ENCODE results near the gene DDX5. TPM values are rescaled to one million over a fixed set of nuclear protein-coding genes. Genes with fewer than 3 reads are reported as not detected.

DDX5 gene
- total and polyA plus RNA-seq, 2 of the 13 experiments (the other 11 are each of a cell fraction or from before 2014, with no cell fraction given): 503 to 684 TPM

GRCh38 chr17:64496786-64497564, 9.1 kb downstream of the DDX5 start, which contains the start of gene POLG2 (continued):
- TF ChIP-seq SMYD3 (CRISPR knock-in tag; IDR thresholded peaks at IDR 0.05): peak; percentile 95; the same call in 1 of the 2 replicates
- TF ChIP-seq AKNA (CRISPR knock-in tag; IDR thresholded peaks at IDR 0.05; ENCODE audit: borderline replicate concordance): 0 out of 2 replicates have a peak, but pooled peaks have one; percentile 55
- TF ChIP-seq ZNF446 (CRISPR knock-in tag; IDR thresholded peaks at IDR 0.05): peak; percentile 49; the same call in 1 of the 2 replicates
- TF ChIP-seq NR3C1 (CRISPR knock-in tag; IDR thresholded peaks at IDR 0.05): no peak
- no peak for TF ChIP-seq BCLAF1 (IDR thresholded peaks at IDR 0.05)
- TF ChIP-seq ZBTB1 (CRISPR knock-in tag; IDR thresholded peaks at IDR 0.05; ENCODE audit: borderline replicate concordance): no peak
- TF ChIP-seq NFKBIZ (CRISPR knock-in tag; IDR thresholded peaks at IDR 0.05): peak; percentile 22; the same call in 1 of the 2 replicates
- TF ChIP-seq HNRNPLL (IDR thresholded peaks at IDR 0.05; ENCODE audit: low read depth, low read length, poor library complexity, severe bottlenecking): peak; percentile 95
- no peak for TF ChIP-seq SIN3B (IDR thresholded peaks at IDR 0.05; ENCODE audit: low read length)
- TF ChIP-seq KIAA2018 (CRISPR knock-in tag; IDR thresholded peaks at IDR 0.05; ENCODE audit: borderline replicate concordance): peak; percentile 84; the same call in 1 of the 2 replicates

All from HepG2 (cell line).